HepG2 (cell line): ENCODE measurements around the gene SH3PXD2A. TPM values are rescaled to one million over a fixed set of nuclear protein-coding genes. Genes with fewer than 3 reads are reported as not detected.

Source experiments
- ATF7 ChIP-seq, 2 experiments: fragments of 450-650 bp in 1 of 2; sonication (generic) in 1 of 2; formaldehyde crosslinking in 1 of 2; IDR thresholded peaks; 2 replicates each; pipeline versions ENCODE4 v1.4.0 to v1.6.1; 2016 to 2020; ENCODE audit warnings: antibody characterized with exemption in 1 of 2, mild to moderate bottlenecking in 1 of 2, missing genetic modification reagents in 1 of 2
- HIVEP1 ChIP-seq: sonication (generic); formaldehyde crosslinking; IDR thresholded peaks from 2 replicates; pipeline ENCODE4 v1.4.0; 2020; ENCODE audit warnings: mild to moderate bottlenecking, missing genetic modification reagents
- MYPOP ChIP-seq: sonication (generic); formaldehyde crosslinking; IDR thresholded peaks from 2 replicates; pipeline ENCODE4 v1.8.1; 2023; ENCODE audit warnings: mild to moderate bottlenecking, moderate library complexity, missing genetic modification reagents
- PBX2 ChIP-seq: IDR thresholded peaks from 2 replicates; pipeline ENCODE4 v1.6.1; 2016; ENCODE audit warnings: control low read depth
- RFX1 ChIP-seq: fragments of 450-650 bp; IDR thresholded peaks from 2 replicates; pipeline ENCODE4 v1.6.1; 2017
- SALL1 ChIP-seq: sonication (generic); formaldehyde crosslinking; IDR thresholded peaks from 2 replicates; pipeline ENCODE4 v1.8.0; 2022; ENCODE audit warnings: mild to moderate bottlenecking, missing genetic modification reagents
- TAF1 ChIP-seq: sonication (generic); formaldehyde crosslinking; IDR thresholded peaks from 2 replicates; pipeline ENCODE4 v1.4.0; 2020; ENCODE audit warnings: missing genetic modification reagents
- TRIM24 ChIP-seq: sonication (generic); formaldehyde crosslinking; IDR thresholded peaks from 2 replicates; pipeline ENCODE4 v1.8.0; 2022; ENCODE audit warnings: mild to moderate bottlenecking, missing genetic modification reagents
- YEATS2 ChIP-seq: sonication (generic); formaldehyde crosslinking; IDR thresholded peaks from 2 replicates; pipeline ENCODE4 v1.4.0; 2020; ENCODE audit warnings: missing genetic modification reagents, borderline replicate concordance
- ZFP37 ChIP-seq: sonication (generic); formaldehyde crosslinking; IDR thresholded peaks from 2 replicates; pipeline ENCODE4 v1.4.0; 2020; ENCODE audit warnings: missing genetic modification reagents, borderline replicate concordance
- ZNF224 ChIP-seq: sonication (generic); formaldehyde crosslinking; IDR thresholded peaks from 2 replicates; pipeline ENCODE4 v1.5.0; 2020; ENCODE audit warnings: mild to moderate bottlenecking, missing genetic modification reagents
- ZNF280D ChIP-seq: sonication (generic); formaldehyde crosslinking; IDR thresholded peaks from 2 replicates; pipeline ENCODE4 v1.5.1; 2020; ENCODE audit warnings: mild to moderate bottlenecking, missing genetic modification reagents
- ZNF34 ChIP-seq: sonication (generic); formaldehyde crosslinking; IDR thresholded peaks from 2 replicates; pipeline ENCODE4 v1.4.0; 2020; ENCODE audit warnings: mild to moderate bottlenecking, missing genetic modification reagents, borderline replicate concordance
- ZNF460 ChIP-seq: sonication (generic); formaldehyde crosslinking; IDR thresholded peaks from 2 replicates; pipeline ENCODE4 v1.5.1; 2020; ENCODE audit warnings: missing genetic modification reagents, mild to moderate bottlenecking, borderline replicate concordance
- ZNF563 ChIP-seq: sonication (generic); formaldehyde crosslinking; IDR thresholded peaks from 2 replicates; pipeline ENCODE4 v1.8.0; 2022; ENCODE audit warnings: mild to moderate bottlenecking, moderate library complexity, missing genetic modification reagents
- ZNF567 ChIP-seq: sonication (generic); formaldehyde crosslinking; IDR thresholded peaks from 2 replicates; pipeline ENCODE4 v1.8.1; 2023; ENCODE audit warnings: mild to moderate bottlenecking, missing genetic modification reagents, borderline replicate concordance
- ZNF616 ChIP-seq: sonication (generic); formaldehyde crosslinking; IDR thresholded peaks from 2 replicates; pipeline ENCODE4 v1.5.0; 2020; ENCODE audit warnings: low read depth, mild to moderate bottlenecking, missing genetic modification reagents
- ZNF7 ChIP-seq: IDR thresholded peaks from 2 replicates; pipeline ENCODE4 v1.6.1; 2016; ENCODE audit warnings: missing biosample characterization, missing genetic modification reagents
- ZNF761 ChIP-seq: sonication (generic); formaldehyde crosslinking; conservative IDR thresholded peaks from 2 replicates; pipeline ENCODE4 v1.4.0; 2020; ENCODE audit warnings: mild to moderate bottlenecking, missing genetic modification reagents
- ZNF788 ChIP-seq: sonication (generic); formaldehyde crosslinking; IDR thresholded peaks from 2 replicates; pipeline ENCODE4 v1.5.0; 2020; ENCODE audit warnings: mild to moderate bottlenecking, missing genetic modification reagents, borderline replicate concordance
- ZNF850 ChIP-seq: sonication (generic); formaldehyde crosslinking; conservative IDR thresholded peaks from 2 replicates; pipeline ENCODE4 v1.9.0; 2021; ENCODE audit warnings: mild to moderate bottlenecking, missing genetic modification reagents
- polyA plus RNA-seq, 8 experiments: library from polyadenylated mRNA; depleted of rRNA in 3 of 8; stranded (reverse) in 7 of 8; unstranded in 1 of 8; fragments of >200 nt; fragmentation: Illumina TruSeq in 4 of 8; extraction: Trizol in 4 of 8; gene quantifications; 2 replicates each; pipeline versions ENCODE4 v1.2.1 to v1.2.3, GENCODE V29; 2011 to 2016; ENCODE audit warnings: low read depth in 4 of 8, missing spikeins in 1 of 8, mixed read lengths in 1 of 8; ENCODE audit not compliant: insufficient read depth in 1 of 8
- total RNA-seq, 5 experiments: library from RNA; depleted of rRNA; stranded (reverse); fragments of >200 nt; fragmentation: Illumina TruSeq; extraction: Trizol; gene quantifications; 2 replicates each; pipeline ENCODE4 v1.2.3, GENCODE V29; 2016; ENCODE audit warnings: low read depth in 1 of 5
- TF ChIP-seq, protein P1 (sequence below): sonication (generic); formaldehyde crosslinking; conservative IDR thresholded peaks from 2 replicates; pipeline ENCODE4 v1.4.0; 2020; ENCODE audit warnings: missing genetic modification reagents

SH3PXD2A gene
- total and polyA plus RNA-seq, 2 of the 13 experiments (the other 11 are each of a cell fraction or from before 2014, with no cell fraction given), result 11.1 to 11.3 TPM

DNA sequence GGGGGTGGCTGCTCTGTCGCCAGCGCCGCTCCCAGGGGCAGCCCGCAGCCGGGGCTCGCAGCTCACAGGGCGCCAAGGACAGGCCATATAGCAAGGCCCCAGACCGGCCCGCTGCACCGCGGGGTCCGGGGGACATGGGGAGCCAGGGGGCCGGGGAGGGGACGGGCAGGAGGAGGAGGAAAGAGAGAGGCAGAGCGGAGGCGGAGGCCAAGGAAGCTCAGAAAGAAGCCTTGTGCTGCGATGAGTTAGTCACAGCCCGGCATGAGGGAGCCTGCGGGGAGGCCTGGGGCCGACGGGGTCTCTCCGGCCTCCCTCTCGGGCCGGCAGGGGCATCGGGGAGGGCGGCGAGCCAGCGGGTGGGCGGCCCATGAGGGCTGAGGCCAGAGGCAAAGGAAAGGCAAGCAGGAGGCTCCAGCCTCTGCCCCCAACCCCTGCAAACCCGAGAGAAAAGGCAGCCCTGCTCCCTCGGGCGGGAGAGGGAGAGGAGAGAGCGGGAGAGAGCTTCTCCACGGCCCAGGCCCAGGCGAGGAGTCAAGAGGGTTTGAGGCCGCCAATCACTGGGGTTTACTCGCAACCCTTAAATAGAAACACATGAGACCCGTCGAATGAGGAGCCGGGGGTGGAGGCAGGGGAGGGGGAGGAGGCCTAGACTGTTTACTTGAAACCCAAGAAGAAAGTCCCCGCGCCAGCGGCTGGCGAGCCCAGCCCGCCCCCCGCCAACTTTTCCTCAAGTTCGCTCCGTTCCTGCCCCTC lies 194.0 kb downstream of the SH3PXD2A start (continued):
- no peak for TF ChIP-seq PBX2 (CRISPR knock-in tag)
- TF ChIP-seq TRIM24 (CRISPR knock-in tag), result no peak
- TF ChIP-seq ZNF788 (CRISPR knock-in tag), result peak; percentile 32; the same call in 1 of the 2 replicates
- TF ChIP-seq MYPOP (CRISPR knock-in tag), result peak; percentile 0; the same call in 1 of the 2 replicates
- TF ChIP-seq ZNF850 (CRISPR knock-in tag), result 0 out of 2 replicates have a peak, but pooled peaks have one; percentile 62
- TF ChIP-seq SALL1 (CRISPR knock-in tag), result 0 out of 2 replicates have a peak, but pooled peaks have one; percentile 8
- TF ChIP-seq HIVEP1 (CRISPR knock-in tag), result no peak
- TF ChIP-seq ZNF34 (CRISPR knock-in tag), result no peak
- 0 out of 2 replicates have a peak, but pooled peaks have one; percentile 58 for TF ChIP-seq ZNF224 (CRISPR knock-in tag)
- no peak; the same call in 1 of the 2 replicates for TF ChIP-seq ZNF761 (CRISPR knock-in tag)
- no peak; the same call in 1 of the 2 replicates for TF ChIP-seq ZNF616 (CRISPR knock-in tag)
- TF ChIP-seq ZFP37 (CRISPR knock-in tag), result no peak
- no peak for TF ChIP-seq ZNF567
- TF ChIP-seq RFX1, result no peak
- peak; percentile 49; the same call in 1 of the 2 replicates for TF ChIP-seq TAF1 (CRISPR knock-in tag)
- TF ChIP-seq, protein P1, sequence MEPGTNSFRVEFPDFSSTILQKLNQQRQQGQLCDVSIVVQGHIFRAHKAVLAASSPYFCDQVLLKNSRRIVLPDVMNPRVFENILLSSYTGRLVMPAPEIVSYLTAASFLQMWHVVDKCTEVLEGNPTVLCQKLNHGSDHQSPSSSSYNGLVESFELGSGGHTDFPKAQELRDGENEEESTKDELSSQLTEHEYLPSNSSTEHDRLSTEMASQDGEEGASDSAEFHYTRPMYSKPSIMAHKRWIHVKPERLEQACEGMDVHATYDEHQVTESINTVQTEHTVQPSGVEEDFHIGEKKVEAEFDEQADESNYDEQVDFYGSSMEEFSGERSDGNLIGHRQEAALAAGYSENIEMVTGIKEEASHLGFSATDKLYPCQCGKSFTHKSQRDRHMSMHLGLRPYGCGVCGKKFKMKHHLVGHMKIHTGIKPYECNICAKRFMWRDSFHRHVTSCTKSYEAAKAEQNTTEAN, result no peak
- TF ChIP-seq ZNF7 (CRISPR knock-in tag), result no peak
- TF ChIP-seq ZNF563 (CRISPR knock-in tag), result no peak
- no peak for TF ChIP-seq ZNF460 (CRISPR knock-in tag)
- no peak for TF ChIP-seq ATF7 (IDR thresholded peaks at IDR 0.05)
- no peak for TF ChIP-seq ATF7 (CRISPR knock-in tag; IDR thresholded peaks at IDR 0.05)
- no peak for TF ChIP-seq ZNF280D (CRISPR knock-in tag)
- TF ChIP-seq YEATS2, result no peak
